Measurements from ENCODE around the gene CNOT4.

Gene CNOT4

GRCh38 chr7:135517060-135517459, 7.2 kb upstream of the CNOT4 start:
- no peak for DNase-seq (ENCODE audit: low read depth)
- TF ChIP-seq CTCF (conservative IDR thresholded peaks at IDR 0.05; ENCODE audit: low read depth, low read length): no peak
- no peak overlapping the region for H3K4me3 ChIP-seq (ENCODE audit: low read length)

GRCh38 chr7:135514856-135515255, 5.0 kb upstream of the CNOT4 start:
- no peak for TF ChIP-seq CTCF (conservative IDR thresholded peaks at IDR 0.05; ENCODE audit: low read depth, low read length)
- no peak overlapping the region for H3K4me3 ChIP-seq (ENCODE audit: low read length)
- DNase-seq (ENCODE audit: low read depth): no peak

- DNase-seq (ENCODE audit: low read depth): no peak
- no peak overlapping the region for H3K4me3 ChIP-seq (ENCODE audit: low read length)
- peak; percentile 61 for TF ChIP-seq CTCF (conservative IDR thresholded peaks at IDR 0.05; ENCODE audit: low read depth, low read length)
These were observed 2.4 kb upstream of the CNOT4 start for GRCh38 chr7:135512135-135512887.

- peak overlapping the region; percentile 98 for H3K4me3 ChIP-seq (ENCODE audit: low read length)
- peak; percentile 9 for TF ChIP-seq CTCF (conservative IDR thresholded peaks at IDR 0.05; ENCODE audit: low read depth, low read length)
- no peak for DNase-seq (ENCODE audit: low read depth)
These were observed 786 bp upstream of the CNOT4 start for GRCh38 chr7:135510592-135511183.

- no peak for TF ChIP-seq CTCF (conservative IDR thresholded peaks at IDR 0.05; ENCODE audit: low read depth, low read length)
- H3K4me3 ChIP-seq (ENCODE audit: low read length): peak overlapping the region; percentile 98
- no peak for DNase-seq (ENCODE audit: low read depth)
These were observed 388 bp downstream of the CNOT4 start for GRCh38 chr7:135509589-135509838.

- no peak for DNase-seq (ENCODE audit: low read depth)
- TF ChIP-seq CTCF (conservative IDR thresholded peaks at IDR 0.05; ENCODE audit: low read depth, low read length): no peak
- H3K4me3 ChIP-seq (ENCODE audit: low read length): peak overlapping the region; percentile 98
These were observed 866 bp downstream of the CNOT4 start for GRCh38 chr7:135508883-135509588.

- no peak for TF ChIP-seq CTCF (conservative IDR thresholded peaks at IDR 0.05; ENCODE audit: low read depth, low read length)
- no peak for DNase-seq (ENCODE audit: low read depth)
- H3K4me3 ChIP-seq (ENCODE audit: low read length): no peak overlapping the region
These were observed 8.5 kb downstream of the CNOT4 start for GRCh38 chr7:135501402-135501801.
